ENCODE results near the gene PODXL.

DNA sequence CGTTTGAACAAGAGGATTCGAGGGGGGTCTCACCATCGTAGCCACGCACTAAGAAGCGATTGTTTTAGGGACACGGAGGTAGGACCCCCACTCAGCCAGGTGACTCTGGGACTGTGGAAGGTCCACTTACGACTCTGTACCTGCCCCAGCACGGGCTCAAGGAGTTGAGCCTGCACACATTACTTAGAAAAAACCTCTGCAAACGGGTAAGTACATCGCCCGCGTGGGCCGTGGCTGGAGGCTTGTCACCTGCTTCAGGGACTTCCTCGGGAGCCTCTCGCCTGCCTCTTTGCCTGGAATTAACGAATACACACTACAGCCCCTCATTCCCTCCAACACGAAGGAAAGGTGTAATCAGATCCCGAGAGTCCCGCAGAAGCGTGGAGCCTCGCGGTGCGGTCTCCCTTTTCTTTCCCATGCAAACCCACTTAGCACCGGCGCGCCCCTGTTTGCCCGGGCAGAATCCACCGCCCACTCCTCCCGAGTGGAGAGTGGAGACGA lies 826 bp downstream of the PODXL start:
- TF ChIP-seq POLR2A (IDR thresholded peaks at IDR 0.05) = no peak
- TF ChIP-seq, protein P1, sequence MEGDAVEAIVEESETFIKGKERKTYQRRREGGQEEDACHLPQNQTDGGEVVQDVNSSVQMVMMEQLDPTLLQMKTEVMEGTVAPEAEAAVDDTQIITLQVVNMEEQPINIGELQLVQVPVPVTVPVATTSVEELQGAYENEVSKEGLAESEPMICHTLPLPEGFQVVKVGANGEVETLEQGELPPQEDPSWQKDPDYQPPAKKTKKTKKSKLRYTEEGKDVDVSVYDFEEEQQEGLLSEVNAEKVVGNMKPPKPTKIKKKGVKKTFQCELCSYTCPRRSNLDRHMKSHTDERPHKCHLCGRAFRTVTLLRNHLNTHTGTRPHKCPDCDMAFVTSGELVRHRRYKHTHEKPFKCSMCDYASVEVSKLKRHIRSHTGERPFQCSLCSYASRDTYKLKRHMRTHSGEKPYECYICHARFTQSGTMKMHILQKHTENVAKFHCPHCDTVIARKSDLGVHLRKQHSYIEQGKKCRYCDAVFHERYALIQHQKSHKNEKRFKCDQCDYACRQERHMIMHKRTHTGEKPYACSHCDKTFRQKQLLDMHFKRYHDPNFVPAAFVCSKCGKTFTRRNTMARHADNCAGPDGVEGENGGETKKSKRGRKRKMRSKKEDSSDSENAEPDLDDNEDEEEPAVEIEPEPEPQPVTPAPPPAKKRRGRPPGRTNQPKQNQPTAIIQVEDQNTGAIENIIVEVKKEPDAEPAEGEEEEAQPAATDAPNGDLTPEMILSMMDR (IDR thresholded peaks at IDR 0.05 in 4 of 5, conservative IDR thresholded peaks at IDR 0.05 in 1 of 5) = no peak

Measured in gastrocnemius medialis (tissue), 4 donors.